Measurements from ENCODE around the gene ACAA1. TPM values are rescaled to one million over a fixed set of nuclear protein-coding genes. Genes with fewer than 3 reads are reported as not detected.

The ACAA1 gene
- total RNA-seq, 1 experiment from 2014 or later: 49.0 TPM

GRCh38 chr3:38122712-38123290 lies 14.1 kb downstream of the ACAA1 start:
- no TSS peak for BruUV-seq (replicated peaks)
- CTCF ChIA-PET: no interaction called here
- Histone ChIP-seq H3K27ac (ENCODE audit: low read depth, low read length) (no peak overlapping the region), H3K9me3 (ENCODE audit: control insufficient read depth in 1 of 2, insufficient read depth in 1 of 2, low read depth in 1 of 2, low read length in 2 of 2) (no peaks in the 10 kb centered on the region), H3K4me1 (ENCODE audit: control insufficient read depth in 1 of 2, insufficient read depth in 2 of 2, low read length in 2 of 2) (0 out of 4 replicates have a peak, but pooled peaks cover 0 to 3% of the 10 kb centered on the region in 2 experiments), H3K4me3 (replicated peaks in 1 of 2; ENCODE audit: low read depth in 1 of 2, low read length in 2 of 2) (no peak overlapping the region), H4K20me1 (ENCODE audit: insufficient read depth) (no peaks in the 10 kb centered on the region), H3K9ac (ENCODE audit: low read length) (no peak overlapping the region), H3K36me3 (ENCODE audit: control insufficient read depth in 1 of 2, insufficient read depth in 2 of 2, low read length in 2 of 2) (peaks cover 13 to 32% of the 10 kb centered on the region in 2 experiments; a peak in 3 of 4 replicates), H3K4me2 (ENCODE audit: low read length) (no peak overlapping the region), H2AFZ (ENCODE audit: low read depth, low read length, poor library complexity, severe bottlenecking) (no peak overlapping the region), H3K27me3 (ENCODE audit: insufficient read depth, low read length) (no peaks in the 10 kb centered on the region), H3K79me2 (ENCODE audit: insufficient read depth, low read length) (no peaks in the 10 kb centered on the region), H3K9me2 (ENCODE audit: insufficient read depth) (no peaks in the 10 kb centered on the region)
- intact Hi-C loops (cut with micrococcal nuclease): no loop called here
- ATAC-seq: no peak
- RAD21 ChIA-PET (ENCODE audit: low non-redundant PET in 1 of 2, low total read pairs in 2 of 2, uncharacterized antibody in 2 of 2, unreplicated experiment in 2 of 2): no interaction called here
- no peak for DNase-seq (ENCODE audit: low read depth, low spot score)
- no peak for TF ChIP-seq CTCF (IDR thresholded peaks at IDR 0.05 in 2 of 3, conservative IDR thresholded peaks at IDR 0.05 in 1 of 3; ENCODE audit: borderline replicate concordance in 1 of 3, insufficient read depth in 1 of 3, low read depth in 2 of 3, low read length in 2 of 3)
- TF ChIP-seq ZNF274 (IDR thresholded peaks at IDR 0.05; ENCODE audit: low read depth, low read length): no peak
- TF ChIP-seq EGR1 (IDR thresholded peaks at IDR 0.05; ENCODE audit: low read depth): no peak
- TF ChIP-seq REST (IDR thresholded peaks at IDR 0.05; ENCODE audit: low read depth): no peak
- TF ChIP-seq, protein P1, sequence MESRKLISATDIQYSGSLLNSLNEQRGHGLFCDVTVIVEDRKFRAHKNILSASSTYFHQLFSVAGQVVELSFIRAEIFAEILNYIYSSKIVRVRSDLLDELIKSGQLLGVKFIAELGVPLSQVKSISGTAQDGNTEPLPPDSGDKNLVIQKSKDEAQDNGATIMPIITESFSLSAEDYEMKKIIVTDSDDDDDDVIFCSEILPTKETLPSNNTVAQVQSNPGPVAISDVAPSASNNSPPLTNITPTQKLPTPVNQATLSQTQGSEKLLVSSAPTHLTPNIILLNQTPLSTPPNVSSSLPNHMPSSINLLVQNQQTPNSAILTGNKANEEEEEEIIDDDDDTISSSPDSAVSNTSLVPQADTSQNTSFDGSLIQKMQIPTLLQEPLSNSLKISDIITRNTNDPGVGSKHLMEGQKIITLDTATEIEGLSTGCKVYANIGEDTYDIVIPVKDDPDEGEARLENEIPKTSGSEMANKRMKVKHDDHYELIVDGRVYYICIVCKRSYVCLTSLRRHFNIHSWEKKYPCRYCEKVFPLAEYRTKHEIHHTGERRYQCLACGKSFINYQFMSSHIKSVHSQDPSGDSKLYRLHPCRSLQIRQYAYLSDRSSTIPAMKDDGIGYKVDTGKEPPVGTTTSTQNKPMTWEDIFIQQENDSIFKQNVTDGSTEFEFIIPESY (IDR thresholded peaks at IDR 0.05; ENCODE audit: extremely low read depth, insufficient replicate concordance, low read length): no peak
- no peak for TF ChIP-seq FOSL1 (IDR thresholded peaks at IDR 0.05; ENCODE audit: low read depth)
- TF ChIP-seq EZH2 (IDR thresholded peaks at IDR 0.05): no peak
- TF ChIP-seq, protein P2, sequence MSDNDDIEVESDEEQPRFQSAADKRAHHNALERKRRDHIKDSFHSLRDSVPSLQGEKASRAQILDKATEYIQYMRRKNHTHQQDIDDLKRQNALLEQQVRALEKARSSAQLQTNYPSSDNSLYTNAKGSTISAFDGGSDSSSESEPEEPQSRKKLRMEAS (IDR thresholded peaks at IDR 0.05): no peak
- TF ChIP-seq JUND (IDR thresholded peaks at IDR 0.05): no peak
- TF ChIP-seq SIN3A (IDR thresholded peaks at IDR 0.05; ENCODE audit: low read depth): no peak
- TF ChIP-seq EZH2phosphoT487 (IDR thresholded peaks at IDR 0.05; ENCODE audit: borderline replicate concordance): no peak
- TF ChIP-seq ZFX (IDR thresholded peaks at IDR 0.05): no peak
- no peak for TF ChIP-seq YY1 (IDR thresholded peaks at IDR 0.05; ENCODE audit: extremely low read depth, insufficient replicate concordance, low read depth, low read length)
- TF ChIP-seq SRF (IDR thresholded peaks at IDR 0.05; ENCODE audit: low read depth): no peak
- TF ChIP-seq RAD21 (IDR thresholded peaks at IDR 0.05; ENCODE audit: low read depth): no peak
- no peak for TF ChIP-seq CBX3 (IDR thresholded peaks at IDR 0.05; ENCODE audit: low read depth)
- no peak for TF ChIP-seq CEBPB (IDR thresholded peaks at IDR 0.05; ENCODE audit: low read depth)
- TF ChIP-seq POLR2AphosphoS5 (IDR thresholded peaks at IDR 0.05; ENCODE audit: low read depth, low read length): no peak
- TF ChIP-seq POLR2A (IDR thresholded peaks at IDR 0.05; ENCODE audit: borderline replicate concordance, extremely low read depth, insufficient read depth, insufficient read length): no peak
- no peak for TF ChIP-seq SP1 (IDR thresholded peaks at IDR 0.05; ENCODE audit: low read depth)
- POLR2A ChIA-PET: no interaction called here
